Transverse colon (tissue), 4 donors: ENCODE measurements around the gene ZBTB7B.

ENCODE experiments used
- CTCF ChIP-seq, 5 experiments: fragments of 200-600 bp in 3 of 5; fragments of 450-650 bp in 2 of 5; sonication (generic) in 3 of 5; IDR thresholded peaks; 1 replicate in 2 of 5; 2 replicates in 3 of 5; pipeline ENCODE4 v1.5.1; 2016 to 2017; ENCODE audit warnings: antibody characterized with exemption in 5 of 5, inconsistent platforms in 3 of 5, mild to moderate bottlenecking in 2 of 5, moderate library complexity in 1 of 5
- EP300 ChIP-seq: sonication (generic); formaldehyde crosslinking; IDR thresholded peaks from one replicate; pipeline ENCODE4 v1.6.1; 2017; ENCODE audit warnings: antibody characterized with exemption, low read depth
- POLR2A ChIP-seq: fragments of 450-650 bp; IDR thresholded peaks from one replicate; pipeline ENCODE4 v1.6.1; 2016; ENCODE audit warnings: antibody characterized with exemption, mild to moderate bottlenecking, moderate library complexity
- POLR2AphosphoS5 ChIP-seq, 3 donors: sonication (generic); formaldehyde crosslinking; IDR thresholded peaks; one replicate each; pipeline ENCODE4 v1.6.1; 2016; ENCODE audit warnings: antibody characterized with exemption in 3 of 3

DNA sequence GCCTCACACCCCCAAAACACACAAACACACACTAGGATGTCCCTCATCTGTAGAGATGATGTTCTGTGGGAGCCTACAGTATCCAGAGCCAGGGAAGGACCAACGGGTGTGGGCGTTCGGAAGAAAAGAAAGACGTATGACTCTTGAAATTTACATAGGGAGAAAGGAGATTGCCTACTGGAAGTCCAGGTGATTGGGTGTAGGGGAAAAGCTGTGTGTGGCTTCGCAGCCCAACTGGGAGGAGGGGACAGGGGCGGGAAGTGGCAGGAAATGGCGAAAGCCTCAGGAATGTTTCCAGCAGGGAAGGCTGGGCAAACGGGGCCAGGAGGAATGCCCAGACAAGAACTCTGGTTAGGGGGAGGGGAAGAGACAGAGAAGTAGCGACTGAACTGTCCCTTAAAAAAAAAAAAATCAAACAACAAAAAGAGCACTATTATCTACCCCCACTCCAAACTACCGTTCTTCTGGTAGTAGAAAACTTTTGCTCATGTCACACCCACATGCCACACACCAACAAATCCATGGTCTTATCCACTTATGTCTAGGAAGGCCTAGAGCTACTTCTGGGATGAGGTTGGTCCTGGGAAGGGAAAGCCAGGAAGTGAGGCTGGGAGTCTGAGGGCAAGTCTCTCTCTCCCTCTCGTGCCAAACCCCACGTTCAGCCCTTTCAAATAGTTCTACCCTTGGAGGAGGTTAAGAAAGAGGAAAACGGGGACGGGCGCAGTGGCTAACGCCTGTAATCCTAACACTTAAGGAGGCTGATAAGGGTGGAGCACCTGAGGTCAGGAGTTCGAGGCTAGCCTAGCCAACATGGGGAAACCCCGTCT is 29.9 kb upstream of the ZBTB7B start:
- peak; percentile 30 for TF ChIP-seq POLR2A
- TF ChIP-seq EP300 = no peak
- TF ChIP-seq CTCF (IDR thresholded peaks at IDR 0.05) = no peak
- TF ChIP-seq POLR2AphosphoS5 (IDR thresholded peaks at IDR 0.05) = peak in 1 of 3 donors; percentile 57
